HCT116 (cell line): Measurements from ENCODE around the gene F7. TPM values are rescaled to one million over a fixed set of nuclear protein-coding genes. Genes with fewer than 3 reads are reported as not detected.

Source experiments
- ATAC-seq: fragments of 200-7000 bp; cut with Tn5 transposase; 2 replicates; pipeline ENCODE4 v1.9.1; 2020; ENCODE audit warnings: mild to moderate bottlenecking, moderate library complexity
- BruUV-seq: library from RNA; stranded (reverse); fragments of 400-500 nt; replicated peaks from 2 replicates; lab custom pipeline; 2021; lab: Mats Ljungman, UMichigan
- CTCF ChIA-PET: fragments of 300-600 bp; sonication (Branson Sonifier 250); formaldehyde crosslinking; loops from one replicate; lab custom pipeline; 2021; ENCODE audit warnings: antibody characterized with exemption; lab: Charles Lee
- POLR2A ChIA-PET: fragments of 300-600, 350-600 bp; sonication (Branson Sonifier 250); formaldehyde crosslinking; loops from one replicate; lab custom pipeline; 2021; ENCODE audit warnings: antibody characterized with exemption; lab: Charles Lee
- RAD21 ChIA-PET, 2 experiments: fragments of 300-600 bp; sonication (Branson Sonifier 250); formaldehyde crosslinking; loops; one replicate each; lab custom pipeline; 2023; ENCODE audit warnings: low total read pairs in 2 of 2; ENCODE audit not compliant: uncharacterized antibody in 2 of 2, unreplicated experiment in 2 of 2, low non-redundant PET in 1 of 2; lab: Charles Lee
- DNase-seq: peaks from one replicate; pipeline ENCODE4 v3.0.0-alpha.2; 2010; ENCODE audit warnings: low read depth, low spot score
- H2AFZ ChIP-seq: fragments of 200-600 bp; shearing (Covaris generic), sonication (generic); 2 replicates; pipeline ENCODE4 v1.6.1; 2017; ENCODE audit warnings: low read depth, mixed run types, mixed read lengths, antibody characterized with exemption, low read length; ENCODE audit not compliant: poor library complexity, severe bottlenecking
- H3K27ac ChIP-seq: 2 replicates; pipeline ENCODE4 v1.5.1; 2012; ENCODE audit warnings: low read depth, low read length
- H3K27me3 ChIP-seq: fragments of 200-600 bp; sonication (generic); 2 replicates; pipeline ENCODE4 v1.6.1; 2016; ENCODE audit warnings: mixed run types, low read length, mixed read lengths; ENCODE audit not compliant: insufficient read depth
- H3K36me3 ChIP-seq, 2 experiments: fragments of 200-500 bp in 1 of 2; fragments of 200-600 bp in 1 of 2; sonication (Bioruptor generic) in 1 of 2; sonication (generic) in 1 of 2; 2 replicates each; pipeline versions ENCODE4 v1.5.1 to v1.6.1; 2014 to 2016; ENCODE audit warnings: low read length in 2 of 2, inconsistent platforms in 1 of 2, mixed read lengths in 1 of 2, mixed run types in 1 of 2; ENCODE audit not compliant: insufficient read depth in 2 of 2, control insufficient read depth in 1 of 2
- H3K4me1 ChIP-seq, 2 experiments: fragments of 200-600 bp in 1 of 2; sonication (generic) in 1 of 2; 2 replicates each; pipeline versions ENCODE4 v1.5.1 to v1.6.1; 2012 to 2017; ENCODE audit warnings: low read length in 2 of 2, inconsistent platforms in 1 of 2, mild to moderate bottlenecking in 1 of 2, mixed read lengths in 1 of 2, mixed run types in 1 of 2, moderate library complexity in 1 of 2; ENCODE audit not compliant: insufficient read depth in 2 of 2, control insufficient read depth in 1 of 2
- H3K4me2 ChIP-seq: fragments of 200-600 bp; sonication (generic); 2 replicates; pipeline ENCODE4 v1.6.1; 2017; ENCODE audit warnings: mixed run types, low read length, mixed read lengths
- H3K4me3 ChIP-seq, 2 experiments: fragments of 200-600 bp in 1 of 2; sonication (generic) in 1 of 2; replicated peaks in 1 of 2; 2 replicates each; pipeline ENCODE4 v1.5.1; 2011 to 2016; ENCODE audit warnings: low read length in 2 of 2, control low read depth in 1 of 2, low read depth in 1 of 2, mild to moderate bottlenecking in 1 of 2, mixed read lengths in 1 of 2, mixed run types in 1 of 2
- H3K79me2 ChIP-seq: fragments of 200-600 bp; sonication (generic); 2 replicates; pipeline ENCODE4 v1.6.1; 2017; ENCODE audit warnings: mild to moderate bottlenecking, mixed run types, low read length, moderate library complexity, mixed read lengths; ENCODE audit not compliant: insufficient read depth
- H3K9ac ChIP-seq: fragments of 200-600 bp; sonication (generic); 2 replicates; pipeline ENCODE4 v1.6.1; 2016; ENCODE audit warnings: low read length, mixed read lengths
- H3K9me2 ChIP-seq: fragments of 200-600 bp; sonication (generic), shearing (Covaris generic); 2 replicates; pipeline ENCODE4 v1.6.1; 2017; ENCODE audit warnings: mixed run types, mild to moderate bottlenecking, moderate library complexity; ENCODE audit not compliant: insufficient read depth
- H3K9me3 ChIP-seq, 2 experiments: fragments of 200-500 bp in 1 of 2; fragments of 200-600 bp in 1 of 2; sonication (Bioruptor generic) in 1 of 2; sonication (generic) in 1 of 2; 2 replicates each; pipeline ENCODE4 v1.6.1; 2014 to 2017; ENCODE audit warnings: low read length in 2 of 2, mixed read lengths in 2 of 2, inconsistent platforms in 1 of 2, low read depth in 1 of 2, mild to moderate bottlenecking in 1 of 2, mixed run types in 1 of 2, moderate library complexity in 1 of 2; ENCODE audit not compliant: control insufficient read depth in 1 of 2, insufficient read depth in 1 of 2
- H4K20me1 ChIP-seq: fragments of 200-600 bp; sonication (generic), shearing (Covaris generic); 2 replicates; pipeline ENCODE4 v1.6.1; 2017; ENCODE audit warnings: mixed run types, mild to moderate bottlenecking, moderate library complexity; ENCODE audit not compliant: insufficient read depth
- EZH2 ChIP-seq: fragments of 200-600 bp; sonication (generic); IDR thresholded peaks from 2 replicates; pipeline ENCODE4 v1.6.1; 2017; ENCODE audit warnings: antibody characterized with exemption, mixed run types
- ZFX ChIP-seq: fragments of 450-650 bp; IDR thresholded peaks from 2 replicates; pipeline ENCODE4 v1.6.1; 2017
- intact Hi-C: fragments of 100-400 bp; cut with micrococcal nuclease; formaldehyde crosslinking; loops from 2 replicates; pipeline ENCODE4 v1.10.0; 2022
- total RNA-seq: library from RNA; stranded (reverse); gene quantifications from one replicate; pipeline ENCODE4 v1.2.1, GENCODE V29; 2021; ENCODE audit not compliant: unreplicated experiment
- TF ChIP-seq, protein P1 (sequence below): IDR thresholded peaks from 2 replicates; pipeline ENCODE4 v1.6.1; 2012

Gene F7
- total RNA-seq, 1 experiment from 2014 or later: not detected

DNA sequence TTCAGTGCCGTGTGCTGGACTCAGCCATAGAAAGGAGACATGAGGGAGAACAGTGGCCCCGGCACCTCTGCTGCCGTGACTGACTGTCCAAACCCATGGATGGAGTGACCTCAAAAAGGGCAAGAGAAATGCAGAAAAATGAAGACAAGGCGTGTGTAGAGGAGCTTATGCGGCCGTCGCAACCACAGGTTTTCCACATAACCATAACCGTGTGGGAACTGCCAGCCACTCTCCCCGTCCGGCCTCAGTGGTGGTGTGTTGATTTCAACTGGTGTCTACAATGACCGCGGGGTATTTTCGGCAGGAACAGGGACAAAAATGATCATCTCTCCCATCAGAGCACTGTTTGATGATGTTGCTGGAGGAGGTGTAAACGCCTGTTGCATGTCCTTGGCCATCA lies 42.9 kb upstream of the F7 start:
- BruUV-seq: no TSS peak
- DNase-seq: no peak
- TF ChIP-seq ZFX (no peak), EZH2 (no peak)
- TF ChIP-seq, all 23 proteins: peak for 0
- ChIA-PET CTCF (no interaction called here), RAD21 (no interaction called here), POLR2A (no interaction called here)
- Histone ChIP-seq H3K4me2 (no peak overlapping the region), H2AFZ (no peak overlapping the region), H3K9me3 (no peaks in the 10 kb centered on the region; a peak in 1 of 4 replicates), H4K20me1 (no peaks in the 10 kb centered on the region), H3K4me3 (no peak overlapping the region), H3K36me3 (no peaks in the 10 kb centered on the region), H3K79me2 (no peaks in the 10 kb centered on the region), H3K9me2 (no peaks in the 10 kb centered on the region), H3K27ac (no peak overlapping the region), H3K27me3 (peaks cover 5% of the 10 kb centered on the region; the same call in 1 of the 2 replicates), H3K9ac (no peak overlapping the region), H3K4me1 (peaks cover 30 to 33% of the 10 kb centered on the region in 2 experiments)
- intact Hi-C loops: no loop called here
- no peak for ATAC-seq

DNA sequence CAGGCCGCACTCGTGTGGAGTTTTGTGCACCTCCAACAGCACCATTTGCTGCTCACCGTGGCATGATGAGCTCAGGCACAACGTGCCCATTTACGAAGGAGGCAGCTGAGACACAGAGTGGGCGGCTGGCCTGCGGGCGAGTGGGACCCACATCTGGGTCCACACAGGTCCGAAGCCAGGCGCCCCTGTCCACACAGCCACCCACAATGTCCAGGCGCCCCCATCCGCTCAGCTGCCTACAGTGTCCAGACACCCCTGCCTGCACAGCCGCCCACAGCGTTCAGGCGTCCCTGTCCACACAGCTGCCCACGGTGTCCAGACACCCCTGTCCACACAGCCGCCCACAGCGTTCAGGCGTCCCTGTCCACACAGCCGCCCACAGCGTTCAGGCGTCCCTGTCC lies 42.5 kb upstream of the F7 start:
- no peaks in the 10 kb centered on the region for H3K9me2 ChIP-seq
- H3K36me3 ChIP-seq: no peaks in the 10 kb centered on the region
- H3K4me2 ChIP-seq: no peak overlapping the region
- H3K27me3 ChIP-seq: peaks cover 5% of the 10 kb centered on the region; the same call in 1 of the 2 replicates
- POLR2A ChIA-PET: no interaction called here
- DNase-seq: no peak
- CTCF ChIA-PET: no interaction called here
- TF ChIP-seq EZH2: no peak
- TF ChIP-seq, protein P1, sequence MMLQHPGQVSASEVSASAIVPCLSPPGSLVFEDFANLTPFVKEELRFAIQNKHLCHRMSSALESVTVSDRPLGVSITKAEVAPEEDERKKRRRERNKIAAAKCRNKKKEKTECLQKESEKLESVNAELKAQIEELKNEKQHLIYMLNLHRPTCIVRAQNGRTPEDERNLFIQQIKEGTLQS: no peak
- H3K9ac ChIP-seq: no peak overlapping the region
- H3K9me3 ChIP-seq: no peaks in the 10 kb centered on the region
- no peak overlapping the region for H3K27ac ChIP-seq
- intact Hi-C loops: no loop called here
- H3K4me3 ChIP-seq: no peak overlapping the region
- no peaks in the 10 kb centered on the region for H4K20me1 ChIP-seq
- peaks cover 30 to 33% of the 10 kb centered on the region in 2 experiments for H3K4me1 ChIP-seq
- BruUV-seq: no TSS peak
- ATAC-seq: no peak
- H2AFZ ChIP-seq: no peak overlapping the region
- RAD21 ChIA-PET: no interaction called here
- H3K79me2 ChIP-seq: no peaks in the 10 kb centered on the region
